Ovary (tissue), 3 donors: ENCODE results near the gene STIM1.

Source experiments
- EP300 ChIP-seq: sonication (generic); formaldehyde crosslinking; IDR thresholded peaks from one replicate; pipeline ENCODE4 v1.6.1; 2017; ENCODE audit warnings: antibody characterized with exemption
- POLR2A ChIP-seq: fragments of 450-650 bp; IDR thresholded peaks from one replicate; pipeline ENCODE4 v1.6.1; 2017; ENCODE audit warnings: antibody characterized with exemption, mild to moderate bottlenecking, moderate library complexity
- TF ChIP-seq, protein P1 (sequence below), 3 donors: fragments of 450-650 bp in 2 of 3; fragments of 200-600 bp in 1 of 3; IDR thresholded peaks; one replicate each; pipeline versions ENCODE4 v1.5.1 to v1.8.0; 2016 to 2022; ENCODE audit warnings: antibody characterized with exemption in 3 of 3, mild to moderate bottlenecking in 1 of 3
- donor health status: DM: no; HTN: no; CAD: no.

- TF ChIP-seq, protein P1, sequence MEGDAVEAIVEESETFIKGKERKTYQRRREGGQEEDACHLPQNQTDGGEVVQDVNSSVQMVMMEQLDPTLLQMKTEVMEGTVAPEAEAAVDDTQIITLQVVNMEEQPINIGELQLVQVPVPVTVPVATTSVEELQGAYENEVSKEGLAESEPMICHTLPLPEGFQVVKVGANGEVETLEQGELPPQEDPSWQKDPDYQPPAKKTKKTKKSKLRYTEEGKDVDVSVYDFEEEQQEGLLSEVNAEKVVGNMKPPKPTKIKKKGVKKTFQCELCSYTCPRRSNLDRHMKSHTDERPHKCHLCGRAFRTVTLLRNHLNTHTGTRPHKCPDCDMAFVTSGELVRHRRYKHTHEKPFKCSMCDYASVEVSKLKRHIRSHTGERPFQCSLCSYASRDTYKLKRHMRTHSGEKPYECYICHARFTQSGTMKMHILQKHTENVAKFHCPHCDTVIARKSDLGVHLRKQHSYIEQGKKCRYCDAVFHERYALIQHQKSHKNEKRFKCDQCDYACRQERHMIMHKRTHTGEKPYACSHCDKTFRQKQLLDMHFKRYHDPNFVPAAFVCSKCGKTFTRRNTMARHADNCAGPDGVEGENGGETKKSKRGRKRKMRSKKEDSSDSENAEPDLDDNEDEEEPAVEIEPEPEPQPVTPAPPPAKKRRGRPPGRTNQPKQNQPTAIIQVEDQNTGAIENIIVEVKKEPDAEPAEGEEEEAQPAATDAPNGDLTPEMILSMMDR (IDR thresholded peaks at IDR 0.05) = no peak
- no peak for TF ChIP-seq POLR2A
- TF ChIP-seq EP300 = no peak
These were observed 185.0 kb downstream of the STIM1 start for GRCh38 chr11:4040461-4040860.
